ENCODE measurements around the gene PLEKHG4B. TPM values are rescaled to one million over a fixed set of nuclear protein-coding genes. Genes with fewer than 3 reads are reported as not detected.

PLEKHG4B gene
- total and polyA plus RNA-seq, 2 of the 8 experiments (the other 6 are each of a cell fraction or from before 2014, with no cell fraction given), result 31.1 to 43.6 TPM

- H2BK20ac ChIP-seq (ENCODE audit: low read length), result no peak overlapping the region
- TF ChIP-seq MAFK (IDR thresholded peaks at IDR 0.05; ENCODE audit: low read depth, low read length), result no peak
- TF ChIP-seq SRF (IDR thresholded peaks at IDR 0.05; ENCODE audit: low read depth, low read length), result no peak
- TF ChIP-seq NANOG (IDR thresholded peaks at IDR 0.05; ENCODE audit: insufficient read depth, low read depth, low read length, poor library complexity, severe bottlenecking), result no peak
- TF ChIP-seq CTBP2 (IDR thresholded peaks at IDR 0.05; ENCODE audit: borderline replicate concordance, insufficient read depth, insufficient read length, low read length), result no peak
- TF ChIP-seq EGR1 (IDR thresholded peaks at IDR 0.05; ENCODE audit: borderline replicate concordance, low read depth, low read length), result no peak
- TF ChIP-seq MAX (IDR thresholded peaks at IDR 0.05), result no peak
- no peak for TF ChIP-seq ZNF274 (IDR thresholded peaks at IDR 0.05; ENCODE audit: borderline replicate concordance, extremely low read depth, low read length)
- TF ChIP-seq TAF1 (IDR thresholded peaks at IDR 0.05; ENCODE audit: low read depth, low read length), result no peak
- no peak for TF ChIP-seq SAP30 (IDR thresholded peaks at IDR 0.05; ENCODE audit: insufficient read depth, insufficient replicate concordance, low read length)
- no peak for TF ChIP-seq SIN3A (conservative IDR thresholded peaks at IDR 0.05 in 1 of 2, IDR thresholded peaks at IDR 0.05 in 1 of 2; ENCODE audit: low read depth in 1 of 2, low read length in 2 of 2)
- no peak for TF ChIP-seq TAF7 (optimal IDR thresholded peaks at IDR 0.05; ENCODE audit: borderline replicate concordance, low read depth, low read length)
- TF ChIP-seq KDM1A (IDR thresholded peaks at IDR 0.05; ENCODE audit: borderline replicate concordance, low read length), result no peak
- no peak for TF ChIP-seq GTF2F1 (IDR thresholded peaks at IDR 0.05; ENCODE audit: borderline replicate concordance, low read depth, low read length)
Observed at GRCh38 chr5:181566-181965, 89.6 kb downstream of the PLEKHG4B start.

More at GRCh38 chr5:181566-181965, 89.6 kb downstream of the PLEKHG4B start:
- DNase-seq (ENCODE audit: low read depth in 1 of 2, low spot score in 2 of 2), result no peak
- Histone ChIP-seq H4K20me1 (replicated peaks in 1 of 2; ENCODE audit: control insufficient read depth in 1 of 2, insufficient read depth in 2 of 2, low read length in 2 of 2) (peaks cover 0 to 3% of the 10 kb centered on the region in 2 experiments), H4K91ac (replicated peaks; ENCODE audit: insufficient read length, low read length) (no peak overlapping the region), H3K56ac (replicated peaks; ENCODE audit: insufficient read length, low read depth, low read length) (no peak overlapping the region), H3K23ac (ENCODE audit: insufficient read length) (no peak overlapping the region), H2BK12ac (ENCODE audit: low read depth, low read length) (no peak overlapping the region), H2AK5ac (ENCODE audit: low read depth, low read length) (no peak overlapping the region), H3K9me3 (ENCODE audit: insufficient read depth in 2 of 2, low read depth in 1 of 2, low read length in 1 of 2) (no peaks in the 10 kb centered on the region), H3K9ac (replicated peaks in 1 of 4; ENCODE audit: extremely low read depth in 1 of 4, low read depth in 3 of 4, low read length in 3 of 4) (no peak overlapping the region), H4K5ac (ENCODE audit: insufficient read length, low read depth, low read length) (no peak overlapping the region), H3K27ac (ENCODE audit: low read depth, low read length) (no peak overlapping the region), H4K8ac (ENCODE audit: extremely low read depth, insufficient read depth, low read length) (no peak overlapping the region), H2BK120ac (replicated peaks; ENCODE audit: low read depth, low read length) (no peak overlapping the region), H3K79me1 (ENCODE audit: low read depth, low read length) (no peaks in the 10 kb centered on the region), H3K18ac (ENCODE audit: extremely low read depth, low read length) (no peak overlapping the region), H3K36me3 (ENCODE audit: control insufficient read depth in 2 of 4, insufficient read depth in 4 of 4, low read length in 3 of 4) (peaks cover 9 to 29% (median 13%) of the 10 kb centered on the region in 4 experiments; a peak in 6 of 8 replicates), H2BK15ac (ENCODE audit: low read length) (no peak overlapping the region), H3K4ac (replicated peaks; ENCODE audit: insufficient read length, low read depth, low read length) (no peak overlapping the region), H3K4me3 (ENCODE audit: extremely low read depth in 1 of 4, insufficient read depth in 2 of 4, low read depth in 3 of 4, low read length in 4 of 4) (no peak overlapping the region), H3K4me1 (replicated peaks in 1 of 4; ENCODE audit: control insufficient read depth in 3 of 4, insufficient read depth in 4 of 4, low read length in 3 of 4) (no peaks in the 10 kb centered on the region), H3K23me2 (ENCODE audit: low read depth, low read length) (no peaks in the 10 kb centered on the region), H3K14ac (ENCODE audit: insufficient read length) (no peak overlapping the region), H3K27me3 (replicated peaks in 1 of 4; ENCODE audit: control insufficient read depth in 3 of 4, extremely low read depth in 1 of 4, insufficient read depth in 3 of 4, low read length in 3 of 4) (no peaks in the 10 kb centered on the region), H3K4me2 (ENCODE audit: insufficient read depth in 1 of 2, low read depth in 2 of 2, low read length in 2 of 2) (no peak overlapping the region), H2BK5ac (ENCODE audit: low read depth, low read length) (no peak overlapping the region; the same call in 1 of the 2 replicates), H2AFZ (ENCODE audit: low read length) (no peak overlapping the region), H3K79me2 (ENCODE audit: control insufficient read depth in 1 of 2, insufficient read depth in 2 of 2, low read length in 2 of 2) (no peaks in the 10 kb centered on the region)
- CTCF ChIA-PET (ENCODE audit: partially characterized antibody), result interaction anchor here (1.6 kb wide), 1 partner anchor 10 kb away, joined by 3 read pairs; the partner anchor contains the start of gene LRRC14B
- POLR2A ChIA-PET (ENCODE audit: partially characterized antibody), result interaction anchor here (0.7 kb wide), 1 partner anchor 11 kb away, joined by 3 read pairs; no protein-coding TSS in a partner anchor
- no peak for FAIRE-seq
- WGBS, 2 experiments (ENCODE audit: extremely low coverage in 1 of 2, insufficient coverage in 1 of 2, insufficient read length in 1 of 2, insufficient replicate concordance in 2 of 2, low coverage in 1 of 2, low lambda C conversion rate in 2 of 2, missing lambda C conversion rate in 1 of 2), result 98% methylated on average over 20 of the region's 22 CpGs; no CpG with 5 or more reads in 1 of the 2 experiments
